ENCODE data around the gene DUOX1.

Gene DUOX1

DNA sequence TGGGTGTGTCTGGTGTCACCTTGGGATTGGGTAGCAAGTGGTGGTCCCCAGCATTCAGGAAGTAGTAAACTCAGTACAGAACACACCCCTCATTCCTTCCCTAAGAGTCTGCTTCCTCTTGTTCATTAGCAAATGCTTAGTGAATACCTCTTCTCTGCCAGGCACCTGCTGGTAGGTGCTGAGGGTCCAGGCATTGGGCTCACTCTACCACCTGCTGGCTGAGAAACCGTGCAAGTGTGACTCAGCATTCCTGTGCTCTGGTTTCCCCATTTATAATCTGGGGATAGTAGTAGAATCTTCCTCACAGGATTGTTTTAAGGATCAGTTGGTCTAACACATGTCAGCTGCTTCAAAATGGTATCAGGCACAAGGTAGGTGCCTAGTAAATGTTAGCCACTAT lies 53.2 kb downstream of the DUOX1 start:
- no peak for TF ChIP-seq CTCF (IDR thresholded peaks at IDR 0.05; ENCODE audit: low read depth, low read length)
- no peak overlapping the region for H3K4me3 ChIP-seq (replicated peaks in 1 of 2; ENCODE audit: low read depth in 2 of 2, low read length in 2 of 2)
- no peak for DNase-seq (ENCODE audit: low read depth in 2 of 2)

DNA sequence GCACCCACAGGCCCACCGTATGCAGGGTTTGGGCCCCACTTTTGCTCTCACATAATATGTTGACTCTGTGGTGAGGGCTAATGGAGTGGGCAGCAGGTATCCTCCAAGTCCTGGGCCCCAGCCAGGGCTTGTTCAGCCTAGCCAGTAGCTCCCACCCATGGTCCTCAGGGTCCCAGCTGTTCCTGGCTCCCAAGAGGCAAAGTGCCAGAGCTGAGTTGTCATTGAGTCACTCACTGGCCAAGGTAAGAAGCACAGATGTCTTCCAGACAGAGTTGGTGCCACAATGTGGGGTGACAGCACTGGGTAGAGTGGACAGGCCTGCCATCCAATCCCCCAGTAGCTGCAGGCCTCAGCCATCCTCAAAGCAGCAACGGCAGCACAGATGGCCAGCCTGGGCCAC lies 53.7 kb downstream of the DUOX1 start:
- no peak overlapping the region for H3K4me3 ChIP-seq (replicated peaks in 1 of 2; ENCODE audit: low read depth in 2 of 2, low read length in 2 of 2)
- DNase-seq (ENCODE audit: low read depth in 2 of 2) = no peak
- TF ChIP-seq CTCF (IDR thresholded peaks at IDR 0.05; ENCODE audit: low read depth, low read length) = no peak

- TF ChIP-seq CTCF (IDR thresholded peaks at IDR 0.05; ENCODE audit: low read depth, low read length) = no peak
- no peak for DNase-seq (ENCODE audit: low read depth in 2 of 2)
- H3K4me3 ChIP-seq (replicated peaks in 1 of 2; ENCODE audit: low read depth in 2 of 2, low read length in 2 of 2) = no peak overlapping the region
Observed at GRCh38 chr15:45184562-45185041, 54.8 kb downstream of the DUOX1 start.

GRCh38 chr15:45185069-45185779 lies 55.4 kb downstream of the DUOX1 start:
- TF ChIP-seq CTCF (IDR thresholded peaks at IDR 0.05; ENCODE audit: low read depth, low read length) = no peak
- no peak overlapping the region for H3K4me3 ChIP-seq (replicated peaks in 1 of 2; ENCODE audit: low read depth in 2 of 2, low read length in 2 of 2)
- no peak for DNase-seq (ENCODE audit: low read depth in 2 of 2)

DNA sequence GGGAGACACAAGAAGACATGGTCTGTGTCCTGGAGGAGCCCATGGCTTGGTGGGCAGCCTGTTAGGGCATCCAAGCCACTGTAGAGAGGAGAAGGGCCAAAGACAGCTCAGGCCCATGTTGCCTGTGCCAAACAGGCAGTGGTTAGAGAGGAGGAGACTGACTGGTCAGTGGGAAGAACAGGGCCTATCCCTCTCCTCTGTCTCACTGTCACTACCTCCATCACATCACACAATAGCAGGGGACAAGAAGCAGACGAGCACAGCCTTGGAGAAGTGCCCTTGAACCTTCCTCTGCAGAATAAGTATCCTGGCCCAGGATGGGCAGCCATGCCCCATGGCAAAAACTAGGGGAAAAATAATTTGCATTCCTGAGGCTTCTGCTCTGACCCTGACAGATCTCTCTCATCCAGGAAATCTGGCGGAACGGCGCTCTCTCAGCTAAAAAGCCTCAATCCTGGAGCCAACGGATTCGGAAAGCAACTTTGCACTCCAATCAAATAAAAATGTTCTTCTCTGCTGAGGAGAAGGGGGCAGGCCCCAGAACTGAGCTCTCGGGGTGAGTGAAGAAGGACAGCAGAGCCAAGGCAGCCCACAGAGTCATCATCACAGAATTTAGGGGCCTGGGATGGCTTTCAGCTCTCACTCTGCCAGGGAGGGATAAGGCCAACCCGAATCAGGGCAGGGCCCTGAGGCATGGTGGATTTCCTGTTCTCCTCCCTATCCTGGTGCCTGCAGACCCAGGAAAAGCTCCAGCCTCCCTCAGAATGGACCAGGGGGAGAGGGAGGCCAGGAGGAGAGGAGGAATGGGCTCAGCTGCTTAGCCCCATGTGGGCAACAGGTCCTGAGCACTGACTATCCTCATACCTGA lies 56.3 kb downstream of the DUOX1 start:
- no peak for TF ChIP-seq CTCF (IDR thresholded peaks at IDR 0.05; ENCODE audit: low read depth, low read length)
- DNase-seq (ENCODE audit: low read depth in 2 of 2) = no peak
- H3K4me3 ChIP-seq (replicated peaks in 1 of 2; ENCODE audit: low read depth in 2 of 2, low read length in 2 of 2) = no peak overlapping the region

DNA sequence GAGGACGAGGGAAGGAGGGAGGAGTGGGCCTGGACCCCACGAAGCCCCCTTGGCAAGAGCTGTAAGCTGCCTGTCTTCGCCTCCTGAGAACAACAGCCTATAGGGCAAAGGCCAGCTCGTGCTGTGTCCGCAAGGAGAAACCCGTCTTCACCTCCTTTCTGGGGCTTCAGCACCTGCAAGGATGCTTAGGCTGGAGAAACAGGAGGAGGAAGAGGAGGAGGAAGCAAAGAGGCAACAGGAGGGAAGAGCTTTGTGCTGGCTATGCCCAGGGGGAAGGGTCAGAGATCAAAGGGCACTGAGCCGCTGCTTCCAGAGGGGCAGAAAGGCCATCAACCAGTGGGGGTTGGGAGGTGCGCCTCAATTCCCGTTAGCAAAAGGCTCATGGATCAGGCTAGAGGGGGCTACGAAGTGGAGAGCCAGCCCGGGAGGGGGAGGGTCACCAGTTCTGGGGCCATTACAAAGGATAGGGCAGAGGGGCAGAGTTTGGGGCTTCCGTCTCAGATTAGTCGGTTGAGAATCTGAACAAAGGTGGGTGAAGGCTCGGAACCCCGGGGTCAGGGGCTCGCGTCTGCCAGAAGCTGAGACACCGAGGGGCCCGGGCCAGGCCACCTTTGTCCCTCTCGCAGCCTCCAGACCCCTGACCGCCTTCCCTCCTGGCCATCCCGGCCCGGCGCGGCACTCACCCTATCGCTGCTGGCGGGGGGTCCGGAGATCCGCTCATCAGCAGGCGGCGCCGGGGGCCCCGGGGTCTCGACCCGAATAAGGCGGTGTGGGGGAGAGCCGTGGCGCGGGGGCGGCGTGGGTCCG lies 57.2 kb downstream of the DUOX1 start:
- TF ChIP-seq CTCF (IDR thresholded peaks at IDR 0.05; ENCODE audit: low read depth, low read length) = no peak
- no peak for DNase-seq (ENCODE audit: low read depth in 2 of 2)
- H3K4me3 ChIP-seq (replicated peaks in 1 of 2; ENCODE audit: low read depth in 2 of 2, low read length in 2 of 2) = peak overlapping the region in 1 of 2 donors; percentile 43

Data from cardiac fibroblast (primary cell).